Measurements from ENCODE around the gene ZNF668. TPM values are rescaled to one million over a fixed set of nuclear protein-coding genes. Genes with fewer than 3 reads are reported as not detected.

Gene ZNF668
- total and polyA plus RNA-seq, 2 of the 8 experiments (the other 6 are each of a cell fraction or from before 2014, with no cell fraction given), result 14.0 to 14.3 TPM

GRCh38 chr16:31081428-31082351 is 7.7 kb upstream of the ZNF668 start:
- no peak for TF ChIP-seq CBX8 (IDR thresholded peaks at IDR 0.05; ENCODE audit: borderline replicate concordance, low read depth, low read length)
- TF ChIP-seq POLR2A (IDR thresholded peaks at IDR 0.05; ENCODE audit: control extremely low read depth in 1 of 2, low read depth in 2 of 2, low read length in 2 of 2), result peak; percentile 20 to 32; a peak in 1 of 3 replicates
- no peak for TF ChIP-seq GABPA (IDR thresholded peaks at IDR 0.05; ENCODE audit: borderline replicate concordance, insufficient read depth, low read length)
- no peak overlapping the region for H3K4me3 ChIP-seq (ENCODE audit: extremely low read depth in 1 of 4, insufficient read depth in 2 of 4, low read depth in 3 of 4, low read length in 4 of 4)
- H3K4me2 ChIP-seq (ENCODE audit: insufficient read depth in 1 of 2, low read depth in 2 of 2, low read length in 2 of 2), result no peak overlapping the region
- no peak overlapping the region for H4K91ac ChIP-seq (replicated peaks; ENCODE audit: insufficient read length, low read length)
- H3K23me2 ChIP-seq (ENCODE audit: low read depth, low read length), result no peaks in the 10 kb centered on the region
- no peaks in the 10 kb centered on the region for H3K9me3 ChIP-seq (ENCODE audit: insufficient read depth in 2 of 2, low read depth in 1 of 2, low read length in 1 of 2)
- H2BK5ac ChIP-seq (ENCODE audit: low read depth, low read length), result no peak overlapping the region
- ChIA-PET CTCF (ENCODE audit: partially characterized antibody) (interaction anchor here (0.5 to 1.6 kb wide), 2 partner anchors 13 to 27 kb away, joined by 3 read pairs; partner anchors contain the start of genes BCKDK and VKORC1), POLR2A (ENCODE audit: partially characterized antibody) (interaction anchor here (0.6 to 2.7 kb wide), 4 partner anchors 9 to 35 kb away, joined by 3 to 5 read pairs (median 4); no protein-coding TSS in a partner anchor)
- no peak overlapping the region for H3K56ac ChIP-seq (replicated peaks; ENCODE audit: insufficient read length, low read depth, low read length)
- H3K4ac ChIP-seq (replicated peaks; ENCODE audit: insufficient read length, low read depth, low read length), result no peak overlapping the region
- no peak overlapping the region for H4K5ac ChIP-seq (ENCODE audit: insufficient read length, low read depth, low read length)
- FAIRE-seq (no peak), DNase-seq (ENCODE audit: low read depth in 1 of 2, low spot score in 2 of 2) (no peak)
- H2BK12ac ChIP-seq (ENCODE audit: low read depth, low read length), result no peak overlapping the region
- H3K79me2 ChIP-seq (ENCODE audit: control insufficient read depth in 1 of 2, insufficient read depth in 2 of 2, low read length in 2 of 2), result peaks cover 0 to 18% of the 10 kb centered on the region in 2 experiments; a peak in 2 of 4 replicates
- H3K36me3 ChIP-seq (ENCODE audit: control insufficient read depth in 2 of 4, insufficient read depth in 4 of 4, low read length in 3 of 4), result peaks cover 5 to 45% (median 28%) of the 10 kb centered on the region in 4 experiments; a peak in 7 of 8 replicates
- no peak overlapping the region for H3K27ac ChIP-seq (ENCODE audit: low read depth, low read length)
- H3K18ac ChIP-seq (ENCODE audit: extremely low read depth, low read length), result no peak overlapping the region
- no peak overlapping the region for H3K23ac ChIP-seq (ENCODE audit: insufficient read length)
- H3K14ac ChIP-seq (ENCODE audit: insufficient read length), result no peak overlapping the region
- H2BK15ac ChIP-seq (ENCODE audit: low read length), result no peak overlapping the region
- H2BK20ac ChIP-seq (ENCODE audit: low read length), result no peak overlapping the region
- WGBS, 2 experiments (ENCODE audit: extremely low coverage in 1 of 2, insufficient coverage in 1 of 2, insufficient read length in 1 of 2, insufficient replicate concordance in 2 of 2, low coverage in 1 of 2, low lambda C conversion rate in 2 of 2, missing lambda C conversion rate in 1 of 2), result 94% methylated on average over 26 of the region's 26 CpGs; no CpG with 5 or more reads in 1 of the 2 experiments
- no peak overlapping the region for H2AK5ac ChIP-seq (ENCODE audit: low read depth, low read length)
- H3K4me1 ChIP-seq (replicated peaks in 1 of 4; ENCODE audit: control insufficient read depth in 3 of 4, insufficient read depth in 4 of 4, low read length in 3 of 4), result no peaks in the 10 kb centered on the region
- no peak overlapping the region for H4K8ac ChIP-seq (ENCODE audit: extremely low read depth, insufficient read depth, low read length)
- no peak overlapping the region for H2BK120ac ChIP-seq (replicated peaks; ENCODE audit: low read depth, low read length)
- H3K9ac ChIP-seq (replicated peaks in 1 of 4; ENCODE audit: extremely low read depth in 1 of 4, low read depth in 3 of 4, low read length in 3 of 4), result no peak overlapping the region
- H3K27me3 ChIP-seq (replicated peaks in 1 of 4; ENCODE audit: control insufficient read depth in 3 of 4, extremely low read depth in 1 of 4, insufficient read depth in 3 of 4, low read length in 3 of 4), result no peaks in the 10 kb centered on the region
- peaks cover 6% of the 10 kb centered on the region for H3K79me1 ChIP-seq (ENCODE audit: low read depth, low read length)
- H2AFZ ChIP-seq (ENCODE audit: low read length), result no peak overlapping the region
- peaks cover 9 to 37% of the 10 kb centered on the region in 2 experiments for H4K20me1 ChIP-seq (replicated peaks in 1 of 2; ENCODE audit: control insufficient read depth in 1 of 2, insufficient read depth in 2 of 2, low read length in 2 of 2)
